DOHH2 (cell line): ENCODE results near the gene KLHL40.

Experiments used
- H3F3A ChIP-seq: fragments of 200-600 bp; sonication (generic), shearing (Covaris generic); 2 replicates; pipeline ENCODE4 v1.6.0; 2016; ENCODE audit warnings: antibody characterized with exemption, mild to moderate bottlenecking; ENCODE audit not compliant: control insufficient read depth, insufficient read depth
- H3K27ac ChIP-seq: fragments of 200-600 bp; sonication (generic); 2 replicates; pipeline ENCODE4 v1.5.1; 2014; ENCODE audit warnings: low read depth, mild to moderate bottlenecking, low read length, moderate library complexity
- H3K27me3 ChIP-seq: fragments of 200-600 bp; sonication (generic); 2 replicates; pipeline ENCODE4 v1.6.1; 2014; ENCODE audit warnings: mild to moderate bottlenecking, low read length, mixed read lengths; ENCODE audit not compliant: control insufficient read depth
- H3K36me3 ChIP-seq: fragments of 200-600 bp; sonication (generic); 2 replicates; pipeline ENCODE4 v1.6.1; 2014; ENCODE audit warnings: mild to moderate bottlenecking, low read length, moderate library complexity, mixed read lengths; ENCODE audit not compliant: control insufficient read depth
- H3K4me1 ChIP-seq: fragments of 200-600 bp; sonication (generic); 2 replicates; pipeline ENCODE4 v1.6.1; 2014; ENCODE audit warnings: mild to moderate bottlenecking, low read length, mixed read lengths; ENCODE audit not compliant: control insufficient read depth
- H3K4me2 ChIP-seq: fragments of 200-600 bp; sonication (generic); 2 replicates; pipeline ENCODE4 v1.6.0; 2014; ENCODE audit warnings: mild to moderate bottlenecking, low read length, moderate library complexity
- H3K4me3 ChIP-seq: fragments of 200-600 bp; sonication (generic); 2 replicates; pipeline ENCODE4 v1.5.1; 2014; ENCODE audit warnings: mild to moderate bottlenecking, low read length, mixed read lengths
- H3K79me2 ChIP-seq: fragments of 200-600 bp; sonication (generic); 2 replicates; pipeline ENCODE4 v1.6.1; 2014; ENCODE audit warnings: mild to moderate bottlenecking, low read length, mixed read lengths; ENCODE audit not compliant: control insufficient read depth
- H3K9me2 ChIP-seq: fragments of 200-600 bp; sonication (generic); replicated peaks from 2 replicates; pipeline ENCODE4 v1.6.1; 2014; ENCODE audit warnings: mild to moderate bottlenecking, low read length, mixed read lengths; ENCODE audit not compliant: control insufficient read depth
- H3K9me3 ChIP-seq: fragments of 200-600 bp; sonication (generic); 2 replicates; pipeline ENCODE4 v1.6.1; 2014; ENCODE audit warnings: antibody characterized with exemption, low read length, mixed read lengths; ENCODE audit not compliant: control insufficient read depth, insufficient read depth
- H4K20me1 ChIP-seq: fragments of 200-600 bp; sonication (generic); 2 replicates; pipeline ENCODE4 v1.6.0; 2014; ENCODE audit warnings: low read depth, mild to moderate bottlenecking, antibody characterized with exemption, low read length, moderate library complexity; ENCODE audit not compliant: control insufficient read depth, insufficient read depth
- EZH2phosphoT487 ChIP-seq: fragments of 200-600 bp; sonication (generic); IDR thresholded peaks from 2 replicates; pipeline ENCODE4 v1.6.1; 2017; ENCODE audit warnings: borderline replicate concordance, mild to moderate bottlenecking, antibody characterized with exemption, low read length, moderate library complexity, mixed read lengths
- TF ChIP-seq, protein P1 (sequence below): fragments of 200-600 bp; sonication (generic); IDR thresholded peaks from one replicate; pipeline ENCODE4 v1.5.1; 2014; ENCODE audit warnings: antibody characterized with exemption, mild to moderate bottlenecking, low read depth, low read length; ENCODE audit not compliant: poor library complexity, severe bottlenecking

Gene KLHL40

DNA sequence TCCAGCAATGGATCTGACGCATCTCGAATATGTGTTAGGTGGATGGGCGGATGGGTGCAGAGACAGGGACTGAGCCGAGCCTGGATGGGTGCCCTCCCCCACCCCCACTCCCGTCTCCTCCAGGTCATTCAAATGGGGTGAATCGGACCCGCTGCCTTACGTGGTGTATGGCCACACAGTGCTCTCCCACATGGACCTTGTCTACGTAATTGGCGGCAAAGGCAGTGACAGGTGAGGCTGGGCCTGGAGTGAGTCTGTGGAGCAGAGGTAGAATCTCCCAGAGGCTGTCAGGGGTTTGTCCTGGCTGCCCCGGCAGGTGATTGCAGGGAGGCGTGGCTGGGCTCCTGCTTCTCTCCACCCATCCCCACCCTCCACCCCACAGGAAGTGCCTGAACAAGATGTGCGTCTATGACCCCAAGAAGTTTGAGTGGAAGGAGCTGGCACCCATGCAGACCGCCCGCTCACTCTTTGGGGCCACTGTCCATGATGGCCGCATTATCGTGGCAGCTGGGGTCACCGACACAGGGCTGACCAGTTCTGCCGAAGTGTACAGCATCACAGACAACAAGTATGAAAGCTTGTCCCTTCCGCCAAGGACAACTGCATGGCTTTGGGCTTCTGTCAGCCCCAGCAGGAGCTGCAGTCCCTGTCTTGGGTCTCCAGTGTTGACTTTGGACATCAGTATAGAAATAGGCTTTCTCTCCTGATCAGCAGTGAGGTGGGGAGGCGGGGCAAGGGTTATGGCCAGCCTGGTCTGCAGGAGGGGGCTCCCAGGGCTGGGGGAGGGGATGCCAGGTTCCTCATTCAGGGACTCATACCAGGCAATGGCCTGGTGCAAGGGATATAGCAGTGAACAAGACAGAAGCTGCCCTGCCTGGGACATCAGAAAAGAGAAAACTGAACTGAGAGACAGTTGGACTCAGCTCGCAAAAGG is 3.4 kb downstream of the KLHL40 start:
- no peaks in the 10 kb centered on the region for H3K27me3 ChIP-seq
- no peaks in the 10 kb centered on the region for H3F3A ChIP-seq
- no peak overlapping the region for H3K27ac ChIP-seq
- no peaks in the 10 kb centered on the region for H3K79me2 ChIP-seq
- no peak for TF ChIP-seq EZH2phosphoT487
- TF ChIP-seq, protein P1, sequence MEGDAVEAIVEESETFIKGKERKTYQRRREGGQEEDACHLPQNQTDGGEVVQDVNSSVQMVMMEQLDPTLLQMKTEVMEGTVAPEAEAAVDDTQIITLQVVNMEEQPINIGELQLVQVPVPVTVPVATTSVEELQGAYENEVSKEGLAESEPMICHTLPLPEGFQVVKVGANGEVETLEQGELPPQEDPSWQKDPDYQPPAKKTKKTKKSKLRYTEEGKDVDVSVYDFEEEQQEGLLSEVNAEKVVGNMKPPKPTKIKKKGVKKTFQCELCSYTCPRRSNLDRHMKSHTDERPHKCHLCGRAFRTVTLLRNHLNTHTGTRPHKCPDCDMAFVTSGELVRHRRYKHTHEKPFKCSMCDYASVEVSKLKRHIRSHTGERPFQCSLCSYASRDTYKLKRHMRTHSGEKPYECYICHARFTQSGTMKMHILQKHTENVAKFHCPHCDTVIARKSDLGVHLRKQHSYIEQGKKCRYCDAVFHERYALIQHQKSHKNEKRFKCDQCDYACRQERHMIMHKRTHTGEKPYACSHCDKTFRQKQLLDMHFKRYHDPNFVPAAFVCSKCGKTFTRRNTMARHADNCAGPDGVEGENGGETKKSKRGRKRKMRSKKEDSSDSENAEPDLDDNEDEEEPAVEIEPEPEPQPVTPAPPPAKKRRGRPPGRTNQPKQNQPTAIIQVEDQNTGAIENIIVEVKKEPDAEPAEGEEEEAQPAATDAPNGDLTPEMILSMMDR = no peak
- no peaks in the 10 kb centered on the region for H3K4me1 ChIP-seq
- H3K4me2 ChIP-seq = no peak overlapping the region
- no peak overlapping the region for H3K4me3 ChIP-seq
- no peaks in the 10 kb centered on the region for H4K20me1 ChIP-seq
- no peaks in the 10 kb centered on the region for H3K9me2 ChIP-seq
- H3K9me3 ChIP-seq = no peaks in the 10 kb centered on the region
- H3K36me3 ChIP-seq = no peaks in the 10 kb centered on the region

DNA sequence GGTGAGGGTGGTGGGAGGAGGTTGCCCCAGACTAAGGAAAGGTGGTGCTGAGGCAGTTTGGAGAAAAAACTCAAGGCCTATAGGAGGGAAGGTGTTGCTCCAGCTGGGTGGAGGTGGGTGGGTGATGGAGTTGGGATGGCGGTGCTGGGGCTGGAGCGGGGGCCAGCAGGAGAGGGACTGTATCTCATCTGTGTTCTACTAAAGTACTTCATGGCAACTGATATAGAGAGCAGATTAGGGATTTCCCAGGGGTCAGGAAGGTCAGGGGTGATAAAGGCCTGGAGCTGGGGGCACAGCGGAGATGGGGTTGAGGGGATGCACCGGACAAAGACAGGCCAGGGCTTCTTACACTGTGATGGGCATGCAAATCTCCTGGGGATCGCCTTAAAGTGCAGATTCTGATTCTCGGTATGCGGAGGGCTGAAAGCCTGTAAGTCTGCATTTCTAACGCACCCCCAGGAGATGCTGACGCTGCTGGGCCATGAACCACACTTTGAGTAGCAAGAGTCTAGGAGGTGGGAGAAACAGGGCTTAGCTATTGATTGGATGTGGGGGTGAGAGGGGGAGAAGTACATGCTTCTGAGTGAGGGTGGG is 4.2 kb downstream of the KLHL40 start:
- H3K9me3 ChIP-seq = no peaks in the 10 kb centered on the region
- TF ChIP-seq, protein P1 = no peak
- TF ChIP-seq EZH2phosphoT487 = no peak
- no peak overlapping the region for H3K27ac ChIP-seq
- H3K4me1 ChIP-seq = no peaks in the 10 kb centered on the region
- H3K79me2 ChIP-seq = no peaks in the 10 kb centered on the region
- no peaks in the 10 kb centered on the region for H4K20me1 ChIP-seq
- no peaks in the 10 kb centered on the region for H3K27me3 ChIP-seq
- no peaks in the 10 kb centered on the region for H3K9me2 ChIP-seq
- H3K4me3 ChIP-seq = no peak overlapping the region
- no peaks in the 10 kb centered on the region for H3F3A ChIP-seq
- no peak overlapping the region for H3K4me2 ChIP-seq
- no peaks in the 10 kb centered on the region for H3K36me3 ChIP-seq

DNA sequence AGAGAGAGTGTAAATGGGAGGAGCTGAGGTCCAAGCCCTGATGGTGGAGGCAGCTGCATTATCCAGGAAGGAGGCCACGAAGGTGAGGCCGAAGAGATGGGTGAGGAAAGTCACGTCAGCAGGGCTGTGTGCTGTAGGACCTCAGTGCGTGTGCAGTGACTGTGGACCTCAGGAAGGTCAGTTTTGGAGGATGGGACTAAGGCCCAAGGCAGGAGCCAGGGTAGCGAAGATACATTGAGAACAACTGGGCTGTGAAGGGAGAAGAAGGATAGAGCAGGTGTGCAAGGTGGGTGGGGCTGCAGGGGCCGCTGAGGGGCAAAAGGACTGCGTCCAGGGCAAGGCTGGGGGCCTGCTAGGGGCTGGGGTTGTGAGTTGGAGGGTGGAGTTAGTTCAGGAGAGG is 4.9 kb downstream of the KLHL40 start:
- Histone ChIP-seq H4K20me1 (no peaks in the 10 kb centered on the region), H3K9me3 (no peaks in the 10 kb centered on the region), H3K27me3 (0 out of 2 replicates have a peak, but pooled peaks cover 3% of the 10 kb centered on the region), H3K9me2 (no peaks in the 10 kb centered on the region), H3K79me2 (no peaks in the 10 kb centered on the region), H3K27ac (no peak overlapping the region), H3K36me3 (no peaks in the 10 kb centered on the region), H3K4me1 (no peaks in the 10 kb centered on the region), H3K4me3 (no peak overlapping the region), H3K4me2 (no peak overlapping the region), H3F3A (no peaks in the 10 kb centered on the region)
- TF ChIP-seq, protein P1 = no peak
